Ascending aorta (tissue), 2 donors: Measurements from ENCODE around the gene IGF2. TPM values are rescaled to one million over a fixed set of nuclear protein-coding genes. Genes with fewer than 3 reads are reported as not detected.

Experiments
- DNase-seq, 2 donors: peaks; one replicate each; pipeline ENCODE4 v3.0.0-alpha.2; 2019; ENCODE audit warnings: low spot score in 2 of 2
- H3K27ac ChIP-seq, 2 donors: fragments of 200-600 bp; sonication (generic); one replicate each; pipeline ENCODE4 v1.5.1; 2016 to 2017; ENCODE audit warnings: mild to moderate bottlenecking in 1 of 2
- H3K27me3 ChIP-seq: fragments of 200-600 bp; sonication (generic); one replicate; pipeline ENCODE4 v1.5.1; 2017
- H3K36me3 ChIP-seq, 2 donors: fragments of 200-600 bp; sonication (generic); one replicate each; pipeline ENCODE4 v1.5.1; 2016
- H3K4me1 ChIP-seq, 2 donors: fragments of 200-600 bp; sonication (generic); one replicate each; pipeline ENCODE4 v1.5.1; 2016 to 2017; ENCODE audit warnings: mild to moderate bottlenecking in 1 of 2
- H3K4me3 ChIP-seq, 2 donors: fragments of 200-600 bp; sonication (generic); one replicate each; pipeline ENCODE4 v1.5.1; 2016 to 2017; ENCODE audit warnings: mild to moderate bottlenecking in 1 of 2
- H3K9me3 ChIP-seq, 2 donors: fragments of 200-600 bp; sonication (generic); one replicate each; pipeline ENCODE4 v1.5.1; 2016
- intact Hi-C: fragments of 100-400 bp; cut with DNase I; formaldehyde crosslinking; loops from one replicate; pipeline ENCODE4 v1.15.1; 2023
- total RNA-seq: library from RNA; depleted of rRNA; stranded (reverse); fragments of >200 nt; gene quantifications from one replicate; pipeline ENCODE4 v1.1.0, GENCODE V29; 2016
- TF ChIP-seq, protein P1 (sequence below), 3 experiments: fragments of 200-600 bp in 2 of 3; fragments of 450-650 bp in 1 of 3; sonication (generic) in 2 of 3; IDR thresholded peaks; one replicate each; pipeline ENCODE4 v1.5.1; 2016 to 2019; ENCODE audit warnings: antibody characterized with exemption in 3 of 3, mild to moderate bottlenecking in 1 of 3, moderate library complexity in 1 of 3

IGF2 gene, protein sequence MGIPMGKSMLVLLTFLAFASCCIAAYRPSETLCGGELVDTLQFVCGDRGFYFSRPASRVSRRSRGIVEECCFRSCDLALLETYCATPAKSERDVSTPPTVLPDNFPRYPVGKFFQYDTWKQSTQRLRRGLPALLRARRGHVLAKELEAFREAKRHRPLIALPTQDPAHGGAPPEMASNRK
- total RNA-seq = 124 TPM

DNA sequence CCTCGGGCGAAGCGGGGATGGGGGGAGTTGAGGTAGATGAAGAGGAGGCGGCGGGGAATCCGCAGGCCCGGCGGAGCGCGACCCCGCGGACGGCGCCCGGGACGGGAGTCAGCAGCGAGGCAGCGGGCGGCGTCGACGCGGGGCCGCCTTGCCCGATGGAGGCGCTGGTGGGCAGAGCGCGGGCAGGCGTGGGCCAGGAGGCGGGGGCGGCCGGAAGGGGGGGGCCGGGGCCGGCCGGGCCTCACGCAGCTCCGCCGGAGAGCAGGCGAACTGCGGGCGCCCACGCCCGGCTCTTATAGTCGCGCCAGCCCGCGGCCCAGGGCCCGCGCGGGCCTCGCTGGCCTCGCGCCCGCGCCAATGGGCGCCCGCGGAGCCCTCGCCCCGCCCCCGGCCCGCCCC lies at the start of gene IGF2:
TSS of gene IGF2 (minus strand) at position 267 of the 399 bp plus-strand sequence. CDS start 3,866 bp downstream, outside the sequence.
- TF ChIP-seq, protein P1, sequence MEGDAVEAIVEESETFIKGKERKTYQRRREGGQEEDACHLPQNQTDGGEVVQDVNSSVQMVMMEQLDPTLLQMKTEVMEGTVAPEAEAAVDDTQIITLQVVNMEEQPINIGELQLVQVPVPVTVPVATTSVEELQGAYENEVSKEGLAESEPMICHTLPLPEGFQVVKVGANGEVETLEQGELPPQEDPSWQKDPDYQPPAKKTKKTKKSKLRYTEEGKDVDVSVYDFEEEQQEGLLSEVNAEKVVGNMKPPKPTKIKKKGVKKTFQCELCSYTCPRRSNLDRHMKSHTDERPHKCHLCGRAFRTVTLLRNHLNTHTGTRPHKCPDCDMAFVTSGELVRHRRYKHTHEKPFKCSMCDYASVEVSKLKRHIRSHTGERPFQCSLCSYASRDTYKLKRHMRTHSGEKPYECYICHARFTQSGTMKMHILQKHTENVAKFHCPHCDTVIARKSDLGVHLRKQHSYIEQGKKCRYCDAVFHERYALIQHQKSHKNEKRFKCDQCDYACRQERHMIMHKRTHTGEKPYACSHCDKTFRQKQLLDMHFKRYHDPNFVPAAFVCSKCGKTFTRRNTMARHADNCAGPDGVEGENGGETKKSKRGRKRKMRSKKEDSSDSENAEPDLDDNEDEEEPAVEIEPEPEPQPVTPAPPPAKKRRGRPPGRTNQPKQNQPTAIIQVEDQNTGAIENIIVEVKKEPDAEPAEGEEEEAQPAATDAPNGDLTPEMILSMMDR (IDR thresholded peaks at IDR 0.05) = no peak
- no peaks in the 10 kb centered on the region for H3K9me3 ChIP-seq
- H3K27ac ChIP-seq = no peak within 1 kb of the TSS
- no peaks in the 10 kb centered on the region for H3K36me3 ChIP-seq
- intact Hi-C loops = no loop called here
- H3K4me1 ChIP-seq = peaks cover 7 to 13% of the 10 kb centered on the region in 2 donors
- peak within 1 kb of the TSS; percentile 51 to 59 for H3K4me3 ChIP-seq
- DNase-seq = no peak
- peaks cover 34% of the 10 kb centered on the region for H3K27me3 ChIP-seq

DNA sequence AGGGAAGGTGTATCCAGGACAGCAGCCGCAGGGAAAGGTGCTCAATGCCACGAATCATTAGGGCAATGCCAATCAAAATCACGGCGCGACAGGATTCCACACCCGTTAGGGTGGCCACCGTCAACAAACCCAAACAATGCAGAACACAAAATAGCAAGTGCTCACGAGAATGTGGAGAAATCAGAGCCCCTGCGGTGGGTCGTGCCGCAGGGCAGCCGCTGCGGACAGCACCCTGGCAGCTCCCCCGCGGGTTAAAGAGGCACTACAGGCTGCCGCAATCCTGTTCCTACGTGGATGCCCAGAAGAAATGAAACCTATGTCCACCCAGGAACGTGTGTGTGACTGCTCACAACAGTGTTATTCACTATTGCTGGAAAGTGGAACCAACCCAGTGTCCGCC lies 49.6 kb upstream of the IGF2 start:
- H3K4me3 ChIP-seq = no peak overlapping the region
- no peak overlapping the region for H3K27ac ChIP-seq
- H3K27me3 ChIP-seq = no peaks in the 10 kb centered on the region
- DNase-seq = no peak
- intact Hi-C loops = no loop called here
- no peaks in the 10 kb centered on the region for H3K4me1 ChIP-seq
- H3K36me3 ChIP-seq = no peaks in the 10 kb centered on the region
- no peaks in the 10 kb centered on the region for H3K9me3 ChIP-seq
- TF ChIP-seq, protein P1 (IDR thresholded peaks at IDR 0.05) = no peak

DNA sequence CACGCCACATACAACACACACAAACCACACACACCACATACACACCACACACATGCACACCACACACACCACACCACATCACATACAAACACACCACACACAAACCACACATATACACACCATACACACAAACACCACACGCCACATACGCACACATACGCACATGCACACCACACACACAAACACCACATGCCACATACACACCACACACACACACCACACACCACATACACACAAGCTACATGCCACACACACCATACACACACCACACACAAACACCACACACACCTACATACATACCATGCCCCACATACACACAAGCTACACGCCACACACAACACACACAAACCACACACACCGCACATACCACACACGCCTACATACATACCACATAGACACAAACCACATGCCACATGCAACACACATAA lies 48.1 kb upstream of the IGF2 start:
- DNase-seq = no peak
- Histone ChIP-seq H3K9me3 (no peaks in the 10 kb centered on the region), H3K27ac (no peak overlapping the region), H3K36me3 (no peaks in the 10 kb centered on the region), H3K27me3 (no peaks in the 10 kb centered on the region), H3K4me3 (no peak overlapping the region), H3K4me1 (no peaks in the 10 kb centered on the region)
- intact Hi-C loops = no loop called here
- TF ChIP-seq, protein P1 (IDR thresholded peaks at IDR 0.05) = no peak

DNA sequence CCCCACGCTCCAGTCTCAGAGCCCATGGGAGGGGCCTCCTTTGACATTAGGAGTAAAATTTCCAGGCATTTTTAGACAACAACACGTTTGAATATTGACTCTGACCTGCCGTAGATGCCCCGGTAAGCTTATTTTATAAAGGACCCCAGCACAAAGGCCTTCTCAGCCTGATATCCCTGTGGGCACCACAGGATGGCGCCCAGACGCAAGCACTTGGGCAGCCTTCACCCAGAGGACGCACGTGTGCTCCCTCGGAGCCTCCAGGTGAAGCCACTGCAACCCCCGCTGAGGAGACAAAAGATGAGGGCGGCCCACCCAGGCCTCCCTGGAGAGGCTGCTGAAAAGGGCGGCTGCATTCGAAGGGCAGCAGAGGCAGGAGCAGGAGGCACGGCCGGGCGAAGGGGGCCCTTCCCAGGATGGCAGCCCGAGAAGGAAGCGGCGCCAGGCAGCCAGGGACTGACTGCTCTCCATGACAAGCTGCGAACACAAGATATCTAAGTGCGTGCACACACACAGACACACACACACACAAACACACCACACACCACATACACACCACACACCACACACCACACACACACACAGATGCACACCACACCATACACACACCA lies 47.6 kb upstream of the IGF2 start:
- H3K27me3 ChIP-seq = no peaks in the 10 kb centered on the region
- no peak for DNase-seq

DNA sequence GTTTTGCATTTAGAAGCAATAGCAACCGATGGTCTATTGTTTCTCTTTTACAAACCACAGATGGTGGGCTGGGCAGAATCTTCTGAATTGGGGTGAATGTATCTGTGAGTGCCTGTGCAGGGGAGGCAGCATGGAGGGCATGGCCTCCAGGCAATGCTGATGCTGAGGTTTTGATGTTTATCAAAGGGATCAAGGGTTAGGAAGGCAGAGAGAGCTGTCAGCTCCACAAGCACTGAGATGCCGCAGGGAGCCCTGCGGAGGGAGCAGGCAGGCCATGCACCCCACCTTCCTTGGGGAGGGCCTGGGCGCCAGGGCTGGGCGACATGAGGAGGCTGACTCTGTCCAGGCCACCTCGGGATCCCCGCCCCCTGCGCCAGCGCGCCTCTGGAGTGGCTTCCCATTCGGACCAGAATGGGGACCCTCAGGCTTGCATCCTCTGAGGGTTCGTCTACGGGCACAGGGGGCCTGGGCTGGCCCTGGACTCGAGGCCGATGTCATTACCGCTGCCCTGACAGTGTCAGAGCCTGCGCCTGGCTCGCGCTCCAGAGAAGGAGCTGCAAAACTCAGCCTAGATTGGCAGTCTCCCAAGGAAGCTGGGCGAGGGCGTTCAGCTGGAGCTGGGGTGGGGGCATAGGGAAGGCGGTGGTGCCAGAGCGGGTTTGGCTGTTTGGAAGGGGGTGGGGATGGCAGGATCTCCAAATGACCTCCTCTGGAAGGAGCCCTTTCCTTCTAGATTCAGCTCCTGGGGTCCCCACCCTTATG lies 46.3 kb upstream of the IGF2 start:
- H3K27me3 ChIP-seq = no peaks in the 10 kb centered on the region
- TF ChIP-seq, protein P1 (IDR thresholded peaks at IDR 0.05) = no peak
- intact Hi-C loops = no loop called here

More for the DNA sequence above, 47.6 kb upstream of the IGF2 start:
- H3K27ac ChIP-seq = no peak overlapping the region
- no peak overlapping the region for H3K4me3 ChIP-seq
- TF ChIP-seq, protein P1 (IDR thresholded peaks at IDR 0.05) = peak; percentile 7 to 38 (median 10)
- no peaks in the 10 kb centered on the region for H3K9me3 ChIP-seq
- H3K4me1 ChIP-seq = no peaks in the 10 kb centered on the region
- intact Hi-C loops = no loop called here
- no peaks in the 10 kb centered on the region for H3K36me3 ChIP-seq

More for the DNA sequence above, 46.3 kb upstream of the IGF2 start:
- no peak for DNase-seq
- H3K9me3 ChIP-seq = no peaks in the 10 kb centered on the region
- no peaks in the 10 kb centered on the region for H3K36me3 ChIP-seq
- no peaks in the 10 kb centered on the region for H3K4me1 ChIP-seq
- no peak overlapping the region for H3K27ac ChIP-seq
- H3K4me3 ChIP-seq = no peak overlapping the region
